Measurements from ENCODE around the gene SPATA7. TPM values are rescaled to one million over a fixed set of nuclear protein-coding genes. Genes with fewer than 3 reads are reported as not detected.
"Not testable (repeated sequence)": the region's sequence is repeated elsewhere in the genome, so short reads cannot be mapped to it uniquely, and the experiment has no call there.

SPATA7 gene, protein sequence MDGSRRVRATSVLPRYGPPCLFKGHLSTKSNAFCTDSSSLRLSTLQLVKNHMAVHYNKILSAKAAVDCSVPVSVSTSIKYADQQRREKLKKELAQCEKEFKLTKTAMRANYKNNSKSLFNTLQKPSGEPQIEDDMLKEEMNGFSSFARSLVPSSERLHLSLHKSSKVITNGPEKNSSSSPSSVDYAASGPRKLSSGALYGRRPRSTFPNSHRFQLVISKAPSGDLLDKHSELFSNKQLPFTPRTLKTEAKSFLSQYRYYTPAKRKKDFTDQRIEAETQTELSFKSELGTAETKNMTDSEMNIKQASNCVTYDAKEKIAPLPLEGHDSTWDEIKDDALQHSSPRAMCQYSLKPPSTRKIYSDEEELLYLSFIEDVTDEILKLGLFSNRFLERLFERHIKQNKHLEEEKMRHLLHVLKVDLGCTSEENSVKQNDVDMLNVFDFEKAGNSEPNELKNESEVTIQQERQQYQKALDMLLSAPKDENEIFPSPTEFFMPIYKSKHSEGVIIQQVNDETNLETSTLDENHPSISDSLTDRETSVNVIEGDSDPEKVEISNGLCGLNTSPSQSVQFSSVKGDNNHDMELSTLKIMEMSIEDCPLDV
- total RNA-seq = 8.0 and 8.8 TPM in 2 replicates

DNA sequence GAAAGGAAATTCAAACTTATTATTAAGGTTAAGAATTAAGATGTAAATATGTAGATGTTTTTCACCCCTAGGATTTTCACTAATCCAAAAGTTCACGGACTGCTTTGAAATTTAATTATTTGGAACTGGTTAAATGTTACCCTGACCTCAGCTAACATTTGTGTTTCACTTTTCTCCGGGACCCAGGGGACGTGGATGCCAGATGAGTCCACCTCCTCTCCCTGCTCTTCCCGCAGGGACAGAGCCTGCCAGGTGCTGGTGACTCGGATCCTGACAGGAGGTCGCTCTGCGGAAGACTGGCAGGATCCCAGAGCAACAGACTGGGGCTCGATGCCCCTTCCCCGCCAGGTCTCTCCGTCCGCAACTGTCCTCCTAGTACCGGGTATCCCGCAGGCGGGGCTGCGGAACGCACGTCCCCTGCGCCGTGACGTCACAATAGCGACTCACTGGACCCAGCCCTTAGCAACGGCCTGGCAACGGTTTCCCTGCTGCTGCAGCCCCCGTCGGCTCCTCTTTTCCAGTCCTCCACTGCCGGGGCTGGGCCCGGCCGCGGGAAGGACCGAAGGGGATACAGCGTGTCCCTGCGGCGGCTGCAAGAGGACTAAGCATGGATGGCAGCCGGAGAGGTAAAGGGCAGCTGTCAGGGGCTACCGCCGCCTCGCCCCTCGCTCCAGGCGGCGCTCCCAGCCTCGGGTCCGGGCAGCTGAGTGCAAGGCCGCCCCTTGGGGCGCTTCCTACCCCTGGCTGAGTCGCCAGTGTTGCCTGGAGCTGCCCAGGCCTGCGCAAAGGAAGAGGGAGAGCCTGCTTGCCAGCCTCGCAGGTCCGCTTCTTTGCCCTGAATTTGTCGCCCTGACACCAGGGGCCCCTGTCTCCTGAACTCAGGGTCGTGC is at the start of gene SPATA7:
TSS of gene SPATA7 (plus strand) at position 446 of the 890 bp plus-strand sequence. CDS start at position 608, 162 bp downstream.
- DNase-seq = peak; percentile 94

DNA sequence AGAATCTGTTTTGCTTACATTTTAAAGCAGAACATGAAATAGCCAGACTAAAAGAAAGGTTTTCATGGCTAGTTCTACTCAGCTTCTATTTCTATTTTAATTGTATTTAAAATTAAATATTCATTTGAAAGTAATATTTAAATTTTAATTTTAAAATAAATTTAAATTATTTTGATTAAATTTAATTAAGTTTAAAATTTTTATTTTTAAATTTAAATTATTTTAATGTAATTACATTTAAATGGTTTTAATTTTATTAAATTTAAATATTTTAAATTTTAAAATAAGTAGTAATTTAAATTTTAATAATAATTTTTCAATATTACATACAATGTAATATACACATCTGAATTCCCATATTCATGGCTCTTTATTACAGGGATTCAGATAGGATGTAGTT is 45.1 kb upstream of the SPATA7 start:
- DNase-seq = no peak

DNA sequence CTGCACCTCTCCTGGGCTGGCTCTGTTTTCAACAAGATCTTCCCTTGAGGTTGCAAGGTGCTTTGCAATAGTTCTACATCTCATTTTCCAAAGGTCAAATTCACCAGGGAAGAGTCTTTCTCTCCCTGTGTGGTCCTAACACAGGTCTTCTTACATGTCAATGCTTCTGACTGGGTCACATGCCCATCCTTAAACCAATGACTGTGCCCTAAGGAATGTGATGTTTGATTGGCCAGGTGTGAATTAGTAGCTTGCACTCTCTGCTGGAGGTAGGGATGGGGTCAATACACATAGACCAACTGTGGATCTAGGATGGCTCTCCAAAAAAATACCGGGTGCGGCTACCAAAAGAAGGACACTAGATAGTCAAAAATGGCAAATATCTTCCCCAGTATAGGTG is 42.5 kb upstream of the SPATA7 start:
- no peak for DNase-seq

DNA sequence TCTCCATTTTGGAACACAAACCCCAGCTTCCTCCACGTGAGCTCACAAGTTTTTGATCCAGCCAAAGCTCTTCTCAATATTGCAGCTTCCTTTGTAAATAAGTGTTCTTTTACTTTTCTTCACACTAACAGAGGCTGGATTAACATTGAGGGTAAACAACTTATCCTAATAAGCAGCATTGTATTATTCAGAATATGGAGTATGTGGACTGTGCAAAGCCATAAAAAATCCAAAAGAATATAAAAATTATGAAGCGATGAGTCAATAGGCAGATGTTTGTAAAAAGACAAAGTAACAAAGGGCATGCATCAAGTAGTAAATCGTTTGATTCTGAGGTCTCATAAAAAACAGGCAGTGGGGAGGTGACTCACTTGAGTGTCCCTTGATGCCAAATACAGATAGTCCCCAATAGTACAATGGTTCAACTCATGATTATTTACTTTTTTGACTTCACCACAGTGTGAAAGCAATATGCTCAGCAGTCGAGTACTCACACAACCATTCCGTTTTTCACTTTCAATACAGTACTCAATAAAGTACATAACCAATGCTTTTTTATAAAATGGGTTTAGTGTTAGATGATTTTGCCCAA is 39.3 kb upstream of the SPATA7 start:
- DNase-seq = no peak

DNA sequence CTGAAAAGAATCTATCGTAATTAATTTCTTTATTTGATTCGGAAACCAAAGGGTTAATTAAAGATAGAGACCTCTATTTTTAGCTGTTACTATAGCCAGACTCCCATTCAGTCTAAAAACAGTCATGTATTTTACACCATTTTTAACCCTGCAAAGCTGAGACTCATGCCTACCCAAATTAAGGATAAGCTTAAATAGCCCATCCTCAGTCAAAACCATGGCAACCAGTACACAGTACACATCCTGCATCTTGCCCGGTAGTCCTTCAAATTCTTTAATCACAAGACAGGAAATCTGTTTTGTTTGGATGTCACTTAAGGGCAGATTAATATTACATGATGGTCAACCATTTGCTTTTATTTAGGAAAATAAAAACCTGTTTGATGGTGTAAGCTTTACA is 36.9 kb upstream of the SPATA7 start:
- DNase-seq = peak; percentile 4

DNA sequence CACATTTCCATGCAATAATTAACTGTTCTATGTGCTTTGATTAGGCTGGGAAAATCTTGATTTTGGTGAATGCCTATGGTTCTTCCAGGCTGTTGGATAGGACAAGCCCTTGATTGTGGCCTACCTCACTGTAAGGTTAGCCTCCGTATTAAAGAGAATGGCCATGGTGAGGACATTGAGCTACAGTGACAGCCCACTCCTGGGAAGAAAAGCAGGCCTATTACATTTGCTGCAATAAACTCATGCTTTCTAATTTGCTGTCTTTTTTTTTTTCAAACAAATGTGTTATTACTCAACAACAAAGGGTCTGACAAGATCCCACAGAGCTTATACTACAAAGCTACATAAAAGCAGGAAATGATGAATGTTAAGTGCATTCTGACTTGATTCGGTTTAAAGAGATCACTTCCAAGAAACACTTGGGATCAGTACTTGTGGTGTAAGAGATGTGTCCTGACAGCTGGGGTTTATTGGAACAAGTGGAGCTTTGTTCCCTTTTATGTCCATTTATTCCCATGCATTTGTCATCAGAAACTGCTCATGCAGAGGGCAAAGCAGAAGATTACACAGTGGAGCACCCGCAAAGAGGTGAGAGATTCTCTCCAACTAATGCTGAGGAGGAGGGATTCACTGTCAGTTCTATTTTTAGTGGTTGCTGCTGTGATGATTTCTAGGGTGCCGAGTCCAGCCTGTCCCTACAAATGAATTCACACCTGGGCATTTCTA is 33.3 kb upstream of the SPATA7 start:
- no peak for DNase-seq

DNA sequence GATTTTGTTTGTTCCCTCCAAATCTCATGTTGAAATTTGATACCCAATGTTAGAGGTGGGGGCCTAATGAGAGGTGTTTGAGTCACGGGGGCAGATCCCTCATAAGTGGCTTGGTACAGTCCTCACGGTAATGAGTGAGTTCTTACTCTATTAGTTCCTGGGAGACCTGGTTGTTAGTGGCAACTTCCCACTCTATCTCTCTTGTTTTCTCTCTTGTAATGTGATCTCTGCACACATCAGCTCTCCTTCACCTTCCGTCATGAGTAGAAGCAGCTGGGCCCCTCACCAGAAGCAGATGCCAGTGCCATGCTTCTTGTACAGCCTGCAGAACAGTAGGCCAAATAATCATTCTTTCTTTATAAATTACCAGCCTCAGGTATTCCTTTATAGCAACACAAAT is 32.8 kb upstream of the SPATA7 start:
- DNase-seq = no peak

DNA sequence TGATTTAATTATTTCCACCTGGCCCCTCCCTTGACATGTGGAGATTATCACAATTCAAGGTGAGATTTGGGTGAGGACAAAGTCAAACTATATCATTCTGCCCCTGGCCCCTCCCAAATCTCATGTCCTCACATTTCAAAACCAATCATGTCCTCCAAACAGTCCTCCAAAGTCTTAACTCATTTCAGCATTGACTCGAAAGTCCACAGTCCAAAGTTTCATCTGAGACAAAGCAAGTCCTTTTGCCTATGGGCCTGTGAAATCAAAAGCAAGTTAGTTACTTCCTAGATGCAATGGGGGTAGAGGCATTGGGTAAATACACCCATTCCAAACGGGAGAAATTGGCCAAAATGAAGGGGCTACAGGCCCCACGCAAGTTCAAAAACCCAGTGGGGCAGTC is 31.1 kb upstream of the SPATA7 start:
- DNase-seq = no peak

DNA sequence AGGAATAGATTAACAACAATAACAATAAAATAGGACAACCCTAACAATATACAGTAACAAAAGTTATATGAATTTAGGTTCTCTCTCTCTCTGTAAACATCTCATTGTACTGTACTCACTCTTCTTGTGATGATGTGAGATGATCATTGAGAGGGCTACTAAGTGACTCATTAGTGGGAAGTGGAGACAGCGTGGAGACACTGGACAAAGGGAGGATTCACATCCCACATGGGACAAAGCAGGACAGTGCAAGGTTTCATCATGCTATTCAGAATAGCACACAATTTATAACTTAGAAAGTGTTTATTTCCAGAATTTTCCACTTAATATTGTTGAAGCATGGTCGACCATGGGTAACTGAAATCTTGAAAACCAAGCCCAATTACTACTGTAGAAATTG is 26.0 kb upstream of the SPATA7 start:
- no peak for DNase-seq

DNA sequence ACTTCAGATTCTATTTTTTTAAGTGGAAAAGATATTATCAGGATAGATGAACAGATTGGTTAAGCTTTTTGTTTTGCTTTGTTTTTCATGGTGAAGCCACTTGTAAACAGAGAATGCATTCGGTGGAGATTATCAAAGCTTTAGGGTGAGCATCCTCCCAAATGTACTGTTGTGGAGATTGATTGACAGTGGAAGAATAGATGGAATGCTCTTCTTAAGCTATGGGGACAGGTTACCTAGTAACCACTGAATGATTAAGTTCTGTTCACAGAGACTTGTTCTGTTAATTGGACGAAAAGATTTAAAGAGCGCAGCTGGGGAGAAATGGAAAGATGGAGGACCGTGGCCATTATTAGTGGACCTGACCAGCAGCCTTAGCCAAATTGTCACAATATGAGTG is 21.8 kb upstream of the SPATA7 start:
- no peak for DNase-seq

DNA sequence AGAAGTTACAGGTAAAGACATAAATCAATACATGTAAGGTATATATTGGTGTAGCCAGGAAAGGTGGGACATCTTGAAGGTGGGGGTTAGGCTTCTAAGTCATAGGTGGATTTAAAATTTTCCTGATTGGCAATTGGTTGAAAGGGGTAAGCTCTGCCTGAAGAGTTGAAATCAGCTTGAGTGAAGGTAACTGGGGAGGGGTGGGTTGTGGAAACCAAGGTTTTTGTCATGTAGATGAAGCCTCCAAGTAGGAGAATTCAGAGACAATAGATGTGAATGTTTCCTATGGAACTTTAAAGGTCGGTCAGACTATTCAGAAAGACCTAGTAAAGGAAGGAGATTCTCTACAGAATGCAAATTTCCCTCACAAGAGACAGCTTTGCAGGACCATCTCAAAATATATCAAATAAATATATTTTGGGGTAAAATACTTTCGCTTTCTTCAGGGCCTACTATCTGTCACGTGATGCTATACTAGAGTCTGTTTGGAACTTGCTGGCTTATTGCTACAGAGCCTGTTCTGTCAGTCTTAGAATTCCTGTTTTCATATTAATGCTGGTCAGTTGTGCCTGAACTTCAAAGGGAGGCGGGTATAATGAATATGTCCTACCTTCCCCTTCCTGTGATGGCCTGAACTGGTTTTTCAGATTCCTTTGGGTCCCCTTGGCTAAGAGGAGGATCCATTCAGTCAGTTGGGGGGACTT is 20.6 kb upstream of the SPATA7 start:
- no peak for DNase-seq

DNA sequence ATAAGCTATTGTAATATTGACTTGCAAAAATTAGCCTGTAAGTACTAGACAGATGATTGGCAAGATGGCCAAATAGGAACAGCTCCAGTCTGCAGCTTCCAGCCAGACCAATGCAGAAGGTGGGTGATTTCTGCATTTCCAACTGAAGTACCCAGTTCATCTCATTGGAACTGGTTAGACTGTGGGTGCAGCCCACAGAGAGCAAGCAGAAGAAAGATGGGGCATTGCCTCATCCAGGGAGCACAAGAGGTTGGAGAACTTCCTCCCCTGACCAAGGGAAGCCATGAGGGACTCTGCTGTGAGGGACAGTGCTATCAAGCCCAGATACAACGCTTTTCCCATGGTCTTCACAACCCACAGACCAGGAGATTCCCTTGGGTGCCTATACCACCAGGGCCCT is 16.0 kb upstream of the SPATA7 start:
- no peak for DNase-seq

DNA sequence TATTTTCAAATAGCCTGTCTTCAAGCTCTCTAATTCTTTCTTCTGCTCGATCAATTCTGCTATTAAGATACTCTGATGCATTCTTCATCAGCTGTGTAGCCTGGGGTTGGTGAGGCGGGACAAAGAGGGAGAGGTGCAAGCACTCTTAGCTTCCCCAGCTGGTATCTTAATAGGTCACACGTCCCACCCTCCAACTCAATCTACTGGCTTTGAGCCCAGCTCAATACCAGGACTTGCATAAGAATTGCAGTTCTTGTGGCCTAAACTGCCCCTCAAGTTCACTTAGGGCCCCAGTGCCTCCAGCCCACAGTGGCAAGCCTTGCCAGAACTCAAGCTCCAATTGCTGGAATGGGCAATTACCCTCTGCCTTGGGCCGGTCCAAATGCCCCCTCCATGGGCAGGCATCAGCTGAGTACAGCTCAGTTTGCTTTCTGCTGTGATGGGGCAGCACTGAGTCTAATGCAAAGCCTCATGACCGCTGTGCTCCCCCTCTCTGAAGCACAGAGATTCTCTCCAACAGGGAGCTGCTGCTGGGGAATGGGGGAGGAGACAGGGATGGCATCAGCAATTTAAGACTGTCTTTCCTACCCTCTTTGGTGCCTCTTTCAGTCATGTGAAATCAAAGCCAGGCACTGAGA is 5.6 kb upstream of the SPATA7 start:
- no peak for DNase-seq

DNA sequence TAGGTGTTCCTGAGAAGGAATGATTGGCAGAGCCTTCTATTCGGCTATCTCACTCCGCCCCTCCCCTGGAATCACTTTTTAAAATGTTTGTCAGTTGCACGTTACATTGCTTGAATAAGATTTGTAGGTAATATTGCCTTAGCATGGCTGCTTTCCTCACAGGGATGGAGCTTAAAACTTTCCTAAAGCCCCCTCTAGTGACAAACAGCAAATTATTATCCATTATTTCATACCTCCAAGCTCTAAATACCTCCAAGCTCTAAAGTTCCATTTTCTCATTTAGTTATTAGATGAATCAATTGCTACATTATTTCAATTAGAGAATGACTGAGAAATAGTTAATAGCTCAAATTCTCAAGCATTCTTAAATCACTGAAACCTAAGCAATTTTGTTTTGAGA is 5.1 kb upstream of the SPATA7 start:
- peak; percentile 28 for DNase-seq

DNA sequence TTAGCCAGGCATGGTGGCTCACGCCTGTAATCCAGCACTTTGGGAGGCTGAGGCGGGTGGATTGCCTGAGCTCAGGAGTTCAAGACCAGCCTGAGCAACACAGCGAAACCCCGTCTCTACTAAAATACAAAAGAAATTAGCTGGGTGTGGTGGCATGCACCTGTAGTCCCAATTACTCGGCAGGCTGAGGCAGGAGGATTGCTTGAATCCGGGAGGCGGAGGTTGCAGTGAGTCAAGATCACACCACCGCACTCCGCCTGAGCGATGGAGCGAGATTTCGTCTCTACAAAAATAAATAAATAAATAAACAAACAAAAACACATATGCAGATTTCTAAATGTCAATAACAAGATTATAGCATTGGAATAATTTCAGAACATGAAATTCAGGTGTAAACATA is 3.8 kb upstream of the SPATA7 start:
- DNase-seq = not testable (repeated sequence)

DNA sequence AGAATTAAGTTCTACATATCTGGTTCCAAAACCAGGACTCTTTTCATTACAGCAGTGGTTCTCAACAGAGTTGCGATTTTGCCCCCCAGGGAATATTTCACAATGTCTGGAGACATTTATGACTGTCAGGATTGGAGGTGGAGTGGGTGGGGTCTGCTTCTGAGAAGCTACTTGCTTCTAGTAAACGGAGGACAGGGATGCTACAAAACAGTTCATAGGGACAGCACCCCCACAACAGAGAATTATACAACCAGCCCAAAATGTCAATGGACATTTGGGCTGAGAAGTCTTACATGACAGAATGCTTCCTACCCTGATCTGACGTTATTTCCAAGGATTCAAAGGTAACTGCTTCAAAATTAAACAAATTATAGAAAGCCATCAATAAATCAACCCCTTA is 739 bp upstream of the SPATA7 start:
- no peak for DNase-seq

DNA sequence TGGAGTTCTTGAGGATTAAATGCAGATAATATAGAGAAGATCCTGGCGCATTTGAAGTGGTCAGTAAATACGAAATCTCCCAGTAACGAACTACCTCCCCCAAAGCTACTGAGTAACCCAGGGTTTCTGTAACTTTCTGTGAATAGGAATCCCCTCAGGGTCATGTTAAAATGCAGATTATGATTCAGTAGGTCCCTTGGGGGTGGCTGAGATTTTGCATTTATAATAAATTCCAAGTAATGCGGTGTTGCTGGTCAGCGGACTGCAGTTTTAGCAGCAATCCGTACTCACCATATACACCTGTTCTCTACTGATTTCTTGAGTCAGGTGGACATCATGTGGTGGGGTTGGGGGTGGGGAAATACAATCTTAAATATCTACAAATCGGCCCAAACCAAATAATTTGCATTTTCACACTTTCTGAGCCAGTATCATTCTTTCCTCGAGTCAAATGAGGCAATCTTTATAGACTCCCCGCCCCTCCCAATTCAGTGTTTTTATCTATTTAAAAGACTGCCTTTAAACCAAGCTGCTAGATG is 868 bp downstream of the SPATA7 start:
- DNase-seq = no peak

DNA sequence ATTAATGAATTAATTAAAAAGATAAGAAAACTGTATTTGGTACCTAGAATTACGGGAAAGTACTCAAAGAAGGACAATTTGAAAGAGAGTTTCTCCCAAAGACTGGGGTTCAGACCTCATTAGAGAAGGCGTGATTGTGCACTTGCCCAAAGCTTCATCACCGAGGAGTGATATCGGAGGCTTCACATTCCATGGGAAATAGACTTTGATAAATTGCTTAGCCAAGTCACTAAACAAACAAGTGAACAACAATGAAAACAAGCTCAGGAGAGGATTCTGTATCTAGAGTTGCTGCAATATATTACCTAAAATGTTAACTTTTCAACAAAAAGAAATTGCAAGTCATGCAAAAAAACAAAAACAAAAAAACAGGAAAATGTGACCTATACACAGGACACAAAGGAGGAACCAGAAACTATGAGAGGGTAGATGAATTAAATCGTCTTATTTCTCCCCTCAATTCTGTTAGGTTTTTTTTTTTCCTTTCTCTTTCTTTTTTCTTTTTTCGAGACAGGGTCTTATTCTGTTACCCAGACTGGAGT is 3.4 kb downstream of the SPATA7 start:
- DNase-seq = no peak

DNA sequence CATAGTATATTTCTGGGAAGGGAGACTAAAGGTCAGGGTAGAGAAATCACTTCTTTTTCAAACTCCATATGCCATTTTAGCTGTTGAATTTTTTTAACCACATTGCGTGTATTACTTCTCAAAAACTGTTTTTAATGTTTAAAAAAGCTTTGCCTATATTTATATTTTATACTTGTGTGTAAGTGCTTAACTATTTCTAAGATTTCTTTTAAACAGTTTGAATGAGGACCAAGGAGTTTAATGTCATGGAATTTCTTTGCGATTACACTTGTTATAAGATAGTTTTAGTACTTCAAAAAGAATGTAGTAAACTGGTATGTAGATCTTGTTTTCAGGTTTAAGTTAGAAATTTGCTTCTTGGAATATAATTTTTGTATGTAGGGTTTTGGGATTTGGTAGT is 7.2 kb downstream of the SPATA7 start:
- DNase-seq = no peak

DNA sequence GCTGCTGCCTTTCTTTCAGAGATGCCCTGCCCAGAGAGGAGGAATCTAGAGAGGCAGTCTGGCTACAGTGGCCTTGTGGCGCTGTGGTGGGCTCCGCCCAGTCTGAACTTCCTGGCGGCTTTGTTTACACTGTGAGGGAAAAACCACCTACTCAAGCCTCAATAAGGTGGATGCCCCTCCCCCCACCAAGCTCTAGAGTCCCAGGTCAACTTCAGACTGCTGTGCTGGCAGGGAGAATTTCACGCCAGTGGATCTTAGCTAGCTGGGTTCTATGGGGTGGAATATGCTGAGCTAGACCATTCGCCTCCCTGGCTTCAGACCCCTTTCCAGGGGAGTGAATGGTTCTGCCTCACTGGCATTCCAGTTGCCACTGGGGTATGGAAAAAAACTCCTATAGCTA is 25.6 kb downstream of the SPATA7 start:
- no peak for DNase-seq

DNA sequence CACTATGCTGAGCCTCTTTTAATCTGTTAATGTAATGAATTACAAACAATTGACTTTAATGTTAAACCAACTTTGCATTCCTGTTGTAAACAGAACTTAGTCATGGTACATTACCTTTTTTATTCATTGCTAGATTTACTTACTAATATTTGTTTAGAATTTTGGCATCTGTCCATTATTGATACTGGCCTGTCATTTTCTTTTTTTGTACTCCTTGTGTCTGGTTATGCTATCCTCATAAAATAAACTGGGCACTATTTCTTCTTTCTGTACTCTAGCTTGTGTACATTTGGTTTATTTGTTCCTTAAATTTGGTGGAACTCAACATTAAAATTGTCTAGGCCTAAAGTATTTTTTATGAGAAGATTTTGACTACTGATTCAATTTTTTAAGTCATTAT is 32.1 kb downstream of the SPATA7 start:
- no peak for DNase-seq
